Ascending aorta (tissue), 2 donors: ENCODE results near the gene PRSS27. TPM values are rescaled to one million over a fixed set of nuclear protein-coding genes. Genes with fewer than 3 reads are reported as not detected.
"Not testable (repeated sequence)": the region's sequence is repeated elsewhere in the genome, so short reads cannot be mapped to it uniquely, and the experiment has no call there.

ENCODE experiments used
- DNase-seq, 2 donors: peaks; one replicate each; pipeline ENCODE4 v3.0.0-alpha.2; 2019; ENCODE audit warnings: low spot score in 2 of 2
- H3K27ac ChIP-seq, 2 donors: fragments of 200-600 bp; sonication (generic); one replicate each; pipeline ENCODE4 v1.5.1; 2016 to 2017; ENCODE audit warnings: mild to moderate bottlenecking in 1 of 2
- H3K27me3 ChIP-seq: fragments of 200-600 bp; sonication (generic); one replicate; pipeline ENCODE4 v1.5.1; 2017
- H3K36me3 ChIP-seq, 2 donors: fragments of 200-600 bp; sonication (generic); one replicate each; pipeline ENCODE4 v1.5.1; 2016
- H3K4me1 ChIP-seq, 2 donors: fragments of 200-600 bp; sonication (generic); one replicate each; pipeline ENCODE4 v1.5.1; 2016 to 2017; ENCODE audit warnings: mild to moderate bottlenecking in 1 of 2
- H3K4me3 ChIP-seq, 2 donors: fragments of 200-600 bp; sonication (generic); one replicate each; pipeline ENCODE4 v1.5.1; 2016 to 2017; ENCODE audit warnings: mild to moderate bottlenecking in 1 of 2
- H3K9me3 ChIP-seq, 2 donors: fragments of 200-600 bp; sonication (generic); one replicate each; pipeline ENCODE4 v1.5.1; 2016
- intact Hi-C: fragments of 100-400 bp; cut with DNase I; formaldehyde crosslinking; loops from one replicate; pipeline ENCODE4 v1.15.1; 2023
- total RNA-seq: library from RNA; depleted of rRNA; stranded (reverse); fragments of >200 nt; gene quantifications from one replicate; pipeline ENCODE4 v1.1.0, GENCODE V29; 2016
- TF ChIP-seq, protein P1 (sequence below), 3 experiments: fragments of 200-600 bp in 2 of 3; fragments of 450-650 bp in 1 of 3; sonication (generic) in 2 of 3; IDR thresholded peaks; one replicate each; pipeline ENCODE4 v1.5.1; 2016 to 2019; ENCODE audit warnings: antibody characterized with exemption in 3 of 3, mild to moderate bottlenecking in 1 of 3, moderate library complexity in 1 of 3

Gene PRSS27
- total RNA-seq, 1 donor from 2014 or later = not detected

GRCh38 chr16:2734844-2735515 lies 15.0 kb upstream of the PRSS27 start:
- no peaks in the 10 kb centered on the region for H3K4me1 ChIP-seq
- H3K4me3 ChIP-seq = no peak overlapping the region
- no peak for DNase-seq
- TF ChIP-seq, protein P1, sequence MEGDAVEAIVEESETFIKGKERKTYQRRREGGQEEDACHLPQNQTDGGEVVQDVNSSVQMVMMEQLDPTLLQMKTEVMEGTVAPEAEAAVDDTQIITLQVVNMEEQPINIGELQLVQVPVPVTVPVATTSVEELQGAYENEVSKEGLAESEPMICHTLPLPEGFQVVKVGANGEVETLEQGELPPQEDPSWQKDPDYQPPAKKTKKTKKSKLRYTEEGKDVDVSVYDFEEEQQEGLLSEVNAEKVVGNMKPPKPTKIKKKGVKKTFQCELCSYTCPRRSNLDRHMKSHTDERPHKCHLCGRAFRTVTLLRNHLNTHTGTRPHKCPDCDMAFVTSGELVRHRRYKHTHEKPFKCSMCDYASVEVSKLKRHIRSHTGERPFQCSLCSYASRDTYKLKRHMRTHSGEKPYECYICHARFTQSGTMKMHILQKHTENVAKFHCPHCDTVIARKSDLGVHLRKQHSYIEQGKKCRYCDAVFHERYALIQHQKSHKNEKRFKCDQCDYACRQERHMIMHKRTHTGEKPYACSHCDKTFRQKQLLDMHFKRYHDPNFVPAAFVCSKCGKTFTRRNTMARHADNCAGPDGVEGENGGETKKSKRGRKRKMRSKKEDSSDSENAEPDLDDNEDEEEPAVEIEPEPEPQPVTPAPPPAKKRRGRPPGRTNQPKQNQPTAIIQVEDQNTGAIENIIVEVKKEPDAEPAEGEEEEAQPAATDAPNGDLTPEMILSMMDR (IDR thresholded peaks at IDR 0.05) = no peak
- H3K9me3 ChIP-seq = no peaks in the 10 kb centered on the region
- no peaks in the 10 kb centered on the region for H3K36me3 ChIP-seq
- intact Hi-C loops = no loop called here
- H3K27me3 ChIP-seq = no peaks in the 10 kb centered on the region
- no peak overlapping the region for H3K27ac ChIP-seq

- intact Hi-C loops = no loop called here
- H3K4me3 ChIP-seq = no peak overlapping the region
- no peaks in the 10 kb centered on the region for H3K4me1 ChIP-seq
- no peak overlapping the region for H3K27ac ChIP-seq
- H3K27me3 ChIP-seq = no peaks in the 10 kb centered on the region
- DNase-seq = no peak
- no peaks in the 10 kb centered on the region for H3K36me3 ChIP-seq
- TF ChIP-seq, protein P1 (IDR thresholded peaks at IDR 0.05) = no peak
- no peaks in the 10 kb centered on the region for H3K9me3 ChIP-seq
These were observed 8.0 kb upstream of the PRSS27 start for GRCh38 chr16:2728034-2728433.

DNA sequence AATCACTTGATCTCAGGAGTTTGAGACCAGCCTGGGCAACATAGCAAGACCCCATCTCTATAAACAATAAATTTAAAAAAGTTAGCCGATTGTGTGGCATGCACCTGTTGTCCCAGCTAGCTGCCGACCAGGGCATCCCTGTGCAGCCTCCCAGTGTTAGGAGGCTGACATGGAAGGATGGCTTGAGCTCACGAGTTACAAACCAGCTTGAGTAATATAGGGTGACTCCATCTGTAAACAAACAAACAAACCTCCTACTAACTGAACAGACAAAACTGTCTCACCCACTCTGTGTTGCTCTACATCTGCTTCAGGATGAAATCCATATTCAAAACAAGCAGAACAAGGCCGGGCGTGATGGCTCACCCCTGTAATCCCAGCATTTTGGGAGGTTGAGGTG lies 6.9 kb upstream of the PRSS27 start:
- H3K36me3 ChIP-seq = no peaks in the 10 kb centered on the region
- H3K27ac ChIP-seq = no peak overlapping the region
- no peak overlapping the region for H3K4me3 ChIP-seq
- no peaks in the 10 kb centered on the region for H3K4me1 ChIP-seq
- H3K9me3 ChIP-seq = no peaks in the 10 kb centered on the region
- TF ChIP-seq, protein P1 (IDR thresholded peaks at IDR 0.05) = no peak
- H3K27me3 ChIP-seq = no peaks in the 10 kb centered on the region
- intact Hi-C loops = no loop called here
- no peak for DNase-seq

GRCh38 chr16:2724816-2725348 lies 4.9 kb upstream of the PRSS27 start:
- Histone ChIP-seq H3K27ac (no peak overlapping the region), H3K27me3 (no peaks in the 10 kb centered on the region), H3K4me3 (no peak overlapping the region), H3K9me3 (no peaks in the 10 kb centered on the region), H3K4me1 (peaks cover 0 to 8% of the 10 kb centered on the region in 2 donors), H3K36me3 (no peaks in the 10 kb centered on the region)
- no peak for DNase-seq
- TF ChIP-seq, protein P1 (IDR thresholded peaks at IDR 0.05) = no peak
- intact Hi-C loops = no loop called here

GRCh38 chr16:2724088-2724676 lies 4.2 kb upstream of the PRSS27 start:
- Histone ChIP-seq H3K9me3 (no peaks in the 10 kb centered on the region), H3K27me3 (no peaks in the 10 kb centered on the region), H3K36me3 (no peaks in the 10 kb centered on the region), H3K4me1 (peaks cover 0 to 8% of the 10 kb centered on the region in 2 donors), H3K27ac (no peak overlapping the region), H3K4me3 (no peak overlapping the region)
- TF ChIP-seq, protein P1 (IDR thresholded peaks at IDR 0.05) = no peak
- DNase-seq = no peak
- intact Hi-C loops = no loop called here

GRCh38 chr16:2721634-2722173 lies 1.7 kb upstream of the PRSS27 start:
- not testable (repeated sequence) for H3K4me1 ChIP-seq, H3K27me3 ChIP-seq, H3K9me3 ChIP-seq, H3K36me3 ChIP-seq, DNase-seq
- intact Hi-C loops = loop anchor here (1.0 to 2.0 kb wide), 4 partner anchors 31 to 147 kb away; partner anchors contain the start of genes ELOB, KCTD5 and SRRM2
- Histone ChIP-seq H3K4me3 (peak overlapping the region; percentile 79 to 80), H3K27ac (peak overlapping the region in 1 of 2 donors; percentile 57)
